GOT3 (cell line): ENCODE measurements around the gene ALDH1B1.
"Not testable (repeated sequence)": the region's sequence is repeated elsewhere in the genome, so short reads cannot be mapped to it uniquely, and the experiment has no call there.

Source experiments
- DNase-seq: peaks from one replicate; lab custom pipeline; 2025; ENCODE audit warnings: mixed read lengths; lab: John Stamatoyannopoulos, UW

Gene ALDH1B1

GRCh38 chr9:38387066-38387465 lies 5.4 kb upstream of the ALDH1B1 start:
- no peak for DNase-seq

DNA sequence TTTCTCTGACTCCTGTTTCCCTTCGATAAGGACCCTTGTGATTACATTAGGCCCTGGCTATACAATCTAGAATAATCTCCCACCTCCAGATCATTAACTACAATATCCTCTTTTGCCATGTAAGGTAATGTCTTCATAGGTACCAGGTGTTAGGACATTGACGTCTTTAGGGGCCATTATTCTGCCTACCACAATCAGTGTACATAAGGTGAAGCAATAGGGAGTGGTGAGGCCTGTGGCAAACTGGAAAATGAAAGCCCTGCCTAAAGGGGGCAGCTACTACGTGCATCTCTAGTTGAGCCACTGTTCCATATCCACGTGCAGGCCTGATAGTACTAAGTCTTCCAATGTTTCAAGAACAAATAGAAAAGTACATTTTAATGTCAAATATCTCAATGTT lies 4.8 kb upstream of the ALDH1B1 start:
- no peak for DNase-seq

DNA sequence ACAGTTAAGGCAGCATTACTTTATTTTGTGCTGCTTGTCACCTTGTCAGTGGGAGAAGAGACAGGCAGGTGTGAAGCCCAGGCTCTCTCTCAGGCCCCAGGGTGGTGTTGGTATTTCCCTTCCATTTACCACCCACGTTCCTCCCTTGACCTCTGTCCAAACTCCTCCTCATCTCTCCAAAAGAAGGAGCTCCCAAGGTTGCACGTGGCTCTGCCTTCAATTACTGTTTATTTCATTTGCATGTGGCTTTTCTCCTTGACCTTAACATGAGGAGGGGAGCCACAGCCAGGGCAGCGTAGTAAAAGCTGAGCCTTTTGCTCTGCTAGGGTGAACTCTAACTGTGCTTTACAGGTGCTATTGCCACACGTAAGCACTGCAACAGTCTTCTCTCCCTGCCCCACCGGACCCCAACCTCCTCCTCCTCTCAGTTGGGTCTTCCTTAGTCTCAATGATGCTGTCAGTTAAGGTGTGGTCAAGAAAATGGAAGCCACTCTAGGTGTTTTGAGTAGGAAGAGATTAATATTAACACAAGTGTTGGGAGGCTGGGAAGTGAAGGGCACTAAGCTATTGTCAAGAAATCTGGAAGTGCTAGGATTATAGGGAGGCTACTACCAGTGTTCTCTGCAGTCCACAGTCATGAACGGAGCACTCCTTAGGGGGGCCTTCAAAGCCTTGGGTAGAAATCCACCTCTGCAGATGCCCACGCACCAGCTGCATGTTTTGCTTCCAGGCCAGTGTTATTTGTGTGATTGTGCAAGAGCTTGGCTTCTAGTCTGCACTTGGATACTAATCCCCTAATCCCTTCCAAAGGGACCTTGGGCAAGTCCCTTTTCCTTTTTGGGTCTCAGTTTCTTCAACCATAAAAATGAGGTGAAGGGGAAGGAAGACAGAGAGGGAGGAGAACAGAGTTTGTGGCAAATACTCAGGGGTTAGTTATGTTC lies 3.9 kb upstream of the ALDH1B1 start:
- no peak for DNase-seq

DNA sequence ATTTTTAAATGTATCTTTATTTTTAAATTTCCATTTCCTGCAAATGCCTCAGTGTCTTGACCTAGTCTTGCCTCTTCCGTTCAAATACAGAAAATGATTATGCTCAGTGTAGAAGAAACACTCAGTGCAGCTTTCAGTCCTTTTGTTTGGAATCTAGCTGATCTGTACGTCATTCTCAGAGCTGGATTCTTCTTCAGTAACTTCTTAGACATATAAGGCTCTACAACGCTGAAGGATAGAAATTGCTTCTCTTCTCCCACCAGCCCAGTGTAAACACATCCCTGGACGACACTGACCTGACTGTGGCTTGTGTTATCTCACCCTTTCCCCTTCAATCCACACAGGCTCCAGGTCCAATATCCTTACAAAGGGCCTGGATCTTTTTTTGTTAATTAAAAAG lies 3.2 kb upstream of the ALDH1B1 start:
- DNase-seq = no peak

- DNase-seq = no peak
These were observed 2.1 kb upstream of the ALDH1B1 start for GRCh38 chr9:38390442-38390841.

DNA sequence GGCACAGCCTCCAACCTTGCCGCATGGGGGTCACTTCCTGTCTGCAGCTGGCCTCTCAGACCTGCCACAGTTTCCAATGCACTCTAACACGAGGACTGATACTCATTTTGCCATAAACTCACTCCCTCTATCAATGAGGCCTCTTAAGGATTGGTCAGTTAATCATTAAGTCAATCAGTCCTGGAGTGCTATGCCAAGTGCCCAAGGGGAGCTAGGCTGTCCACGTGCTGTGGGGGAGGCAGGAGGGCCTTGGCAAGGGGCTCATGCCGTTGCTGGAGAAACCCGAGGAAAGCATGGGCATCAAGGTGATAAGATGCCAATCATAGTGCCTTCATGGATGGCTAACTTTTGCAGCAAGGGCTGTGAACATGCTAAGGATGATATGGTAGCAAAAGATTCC lies 1.7 kb upstream of the ALDH1B1 start:
- no peak for DNase-seq

GRCh38 chr9:38391278-38392118 lies 1.0 kb upstream of the ALDH1B1 start:
- no peak for DNase-seq

DNA sequence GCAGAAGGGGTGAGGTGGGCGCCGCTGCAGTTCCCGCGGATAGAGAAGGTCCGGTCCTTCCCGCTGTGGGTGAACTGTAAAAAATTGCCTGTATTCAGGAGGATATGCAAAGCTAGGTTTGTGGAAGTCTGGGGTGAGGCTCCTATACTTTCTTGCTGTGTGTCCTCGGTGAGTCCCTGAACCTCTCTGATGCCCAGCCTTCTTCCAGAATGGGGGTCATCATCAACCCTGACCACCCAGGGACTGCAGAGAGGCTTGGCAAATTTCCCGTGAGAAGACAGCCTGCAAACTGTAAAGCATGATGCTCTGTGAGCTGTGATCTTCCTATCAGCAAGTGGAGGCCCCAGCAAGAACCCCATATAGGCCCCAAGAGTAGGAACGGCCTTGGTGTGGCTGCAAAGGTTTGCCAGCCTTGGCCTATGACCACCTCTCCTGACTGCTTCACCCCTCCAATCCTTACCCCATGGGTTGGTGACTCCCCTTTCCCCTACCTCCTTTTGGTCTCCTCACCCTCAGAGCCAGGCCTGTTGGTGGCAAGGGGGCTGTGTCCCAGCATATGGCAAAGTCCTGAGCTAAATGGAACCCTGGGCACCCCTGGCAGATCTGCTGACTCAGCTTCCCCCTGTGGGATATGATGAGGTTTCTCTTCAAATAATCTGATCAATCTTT lies 760 bp downstream of the ALDH1B1 start:
- no peak for DNase-seq

- DNase-seq = no peak
These were observed 1.9 kb downstream of the ALDH1B1 start for GRCh38 chr9:38394416-38394815.

DNA sequence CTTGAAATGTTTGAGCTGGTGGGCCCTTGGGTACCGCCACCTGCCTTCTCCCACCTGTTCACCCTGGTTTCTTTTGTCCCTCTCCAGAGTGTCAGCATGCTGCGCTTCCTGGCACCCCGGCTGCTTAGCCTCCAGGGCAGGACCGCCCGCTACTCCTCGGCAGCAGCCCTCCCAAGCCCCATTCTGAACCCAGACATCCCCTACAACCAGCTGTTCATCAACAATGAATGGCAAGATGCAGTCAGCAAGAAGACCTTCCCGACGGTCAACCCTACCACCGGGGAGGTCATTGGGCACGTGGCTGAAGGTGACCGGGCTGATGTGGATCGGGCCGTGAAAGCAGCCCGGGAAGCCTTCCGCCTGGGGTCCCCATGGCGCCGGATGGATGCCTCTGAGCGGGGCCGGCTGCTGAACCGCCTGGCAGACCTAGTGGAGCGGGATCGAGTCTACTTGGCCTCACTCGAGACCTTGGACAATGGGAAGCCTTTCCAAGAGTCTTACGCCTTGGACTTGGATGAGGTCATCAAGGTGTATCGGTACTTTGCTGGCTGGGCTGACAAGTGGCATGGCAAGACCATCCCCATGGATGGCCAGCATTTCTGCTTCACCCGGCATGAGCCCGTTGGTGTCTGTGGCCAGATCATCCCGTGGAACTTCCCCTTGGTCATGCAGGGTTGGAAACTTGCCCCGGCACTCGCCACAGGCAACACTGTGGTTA lies 3.3 kb downstream of the ALDH1B1 start:
- no peak for DNase-seq

DNA sequence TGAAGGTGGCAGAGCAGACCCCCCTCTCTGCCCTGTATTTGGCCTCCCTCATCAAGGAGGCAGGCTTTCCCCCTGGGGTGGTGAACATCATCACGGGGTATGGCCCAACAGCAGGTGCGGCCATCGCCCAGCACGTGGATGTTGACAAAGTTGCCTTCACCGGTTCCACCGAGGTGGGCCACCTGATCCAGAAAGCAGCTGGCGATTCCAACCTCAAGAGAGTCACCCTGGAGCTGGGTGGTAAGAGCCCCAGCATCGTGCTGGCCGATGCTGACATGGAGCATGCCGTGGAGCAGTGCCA lies 3.8 kb downstream of the ALDH1B1 start:
- no peak for DNase-seq

- DNase-seq = not testable (repeated sequence)
These were observed 6.7 kb downstream of the ALDH1B1 start for GRCh38 chr9:38399191-38399590.

GRCh38 chr9:38401994-38402393 lies 9.5 kb downstream of the ALDH1B1 start:
- DNase-seq = no peak

GRCh38 chr9:38404314-38404713 lies 11.8 kb downstream of the ALDH1B1 start:
- no peak for DNase-seq

- DNase-seq = no peak
These were observed 13.3 kb downstream of the ALDH1B1 start for GRCh38 chr9:38405785-38406184.

GRCh38 chr9:38406476-38407186 lies 14.1 kb downstream of the ALDH1B1 start:
- DNase-seq = no peak

- no peak for DNase-seq
These were observed 16.2 kb downstream of the ALDH1B1 start for GRCh38 chr9:38408719-38409118.

DNA sequence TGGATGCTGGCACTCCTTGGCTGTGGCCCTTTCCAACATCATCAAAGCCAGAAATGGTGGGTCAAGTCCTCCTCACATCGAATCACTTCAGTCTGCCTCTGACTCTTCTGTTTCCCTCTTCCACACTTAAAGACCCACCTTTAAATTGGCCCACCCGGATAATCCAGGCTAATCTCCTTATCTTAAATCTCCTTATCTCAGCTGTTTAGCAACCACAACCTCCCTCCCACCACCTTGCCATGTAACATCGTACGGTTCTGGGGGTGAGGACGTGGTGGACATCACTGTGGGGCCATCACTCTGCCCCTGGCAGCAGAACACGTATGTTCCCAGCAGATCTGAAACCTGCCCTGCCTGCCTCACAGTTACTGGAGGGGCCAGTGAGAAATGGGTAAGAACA lies 20.2 kb downstream of the ALDH1B1 start:
- DNase-seq = no peak

- no peak for DNase-seq
These were observed 20.8 kb downstream of the ALDH1B1 start for GRCh38 chr9:38413283-38413682.

GRCh38 chr9:38414040-38414723 lies 21.7 kb downstream of the ALDH1B1 start:
- no peak for DNase-seq

DNA sequence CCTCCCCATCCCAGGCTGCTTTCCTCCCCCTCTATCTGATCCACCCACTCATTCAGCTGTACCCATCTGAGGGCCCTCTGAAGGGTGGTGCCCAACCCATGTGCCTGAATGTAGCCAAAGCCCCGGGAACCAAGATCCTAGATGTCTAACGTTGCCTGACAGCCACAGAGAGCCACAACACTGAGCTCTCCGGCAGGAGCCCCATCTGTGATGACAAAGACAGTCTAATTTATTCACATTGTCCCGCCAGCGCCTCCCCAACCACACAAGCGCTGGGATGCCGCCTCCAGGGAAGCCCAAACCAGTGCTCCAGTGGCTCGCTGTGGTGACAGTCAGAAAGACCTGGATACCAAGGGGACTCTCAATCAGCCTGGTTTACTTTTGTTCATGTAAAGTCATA lies 23.4 kb downstream of the ALDH1B1 start:
- no peak for DNase-seq
